HepG2 (cell line): ENCODE results near the gene MAMSTR. TPM values are rescaled to one million over a fixed set of nuclear protein-coding genes. Genes with fewer than 3 reads are reported as not detected.

Experiments used
- HNRNPUL1 ChIP-seq: fragments of 200-400 bp; formaldehyde crosslinking; IDR thresholded peaks from 2 replicates; pipeline ENCODE4 v1.6.1; 2017; ENCODE audit warnings: low read depth, mild to moderate bottlenecking, low read length, moderate library complexity
- HOXA9 ChIP-seq: sonication (generic); formaldehyde crosslinking; IDR thresholded peaks from 2 replicates; pipeline ENCODE4 v1.8.1; 2022; ENCODE audit warnings: missing genetic modification reagents, mild to moderate bottlenecking, moderate library complexity, borderline replicate concordance
- LBX2 ChIP-seq: sonication (generic); formaldehyde crosslinking; IDR thresholded peaks from 2 replicates; pipeline ENCODE4 v1.5.0; 2020; ENCODE audit warnings: missing genetic modification reagents, mild to moderate bottlenecking, borderline replicate concordance
- MYNN ChIP-seq: sonication (generic); formaldehyde crosslinking; IDR thresholded peaks from 2 replicates; pipeline ENCODE4 v1.4.0; 2020; ENCODE audit warnings: mild to moderate bottlenecking, low read depth, missing genetic modification reagents
- NAIF1 ChIP-seq: sonication (generic); formaldehyde crosslinking; IDR thresholded peaks from 2 replicates; pipeline ENCODE4 v1.5.0; 2020; ENCODE audit warnings: mild to moderate bottlenecking, missing genetic modification reagents, borderline replicate concordance
- NFE2 ChIP-seq: sonication (generic); formaldehyde crosslinking; IDR thresholded peaks from 2 replicates; pipeline ENCODE4 v1.4.0; 2020; ENCODE audit warnings: missing genetic modification reagents
- SALL1 ChIP-seq: sonication (generic); formaldehyde crosslinking; IDR thresholded peaks from 2 replicates; pipeline ENCODE4 v1.8.0; 2022; ENCODE audit warnings: mild to moderate bottlenecking, missing genetic modification reagents
- SRSF1 ChIP-seq: fragments of 200-400 bp; formaldehyde crosslinking; optimal IDR thresholded peaks from 2 replicates; pipeline ENCODE3; 2017; ENCODE audit warnings: mild to moderate bottlenecking, low read depth, low read length, moderate library complexity
- TBL1XR1 ChIP-seq: fragments of 150-350 bp; IDR thresholded peaks from 2 replicates; pipeline ENCODE4 v1.6.1; 2014; ENCODE audit warnings: borderline replicate concordance, low read length; ENCODE audit not compliant: partially characterized antibody
- TEAD3 ChIP-seq: optimal IDR thresholded peaks from 2 replicates; pipeline ENCODE3; 2016; ENCODE audit warnings: borderline replicate concordance
- ZFP41 ChIP-seq: sonication (generic); formaldehyde crosslinking; IDR thresholded peaks from 2 replicates; pipeline ENCODE4 v1.4.0; 2020; ENCODE audit warnings: mild to moderate bottlenecking, missing genetic modification reagents, borderline replicate concordance
- ZFY ChIP-seq: sonication (generic); formaldehyde crosslinking; IDR thresholded peaks from 2 replicates; pipeline ENCODE4 v1.4.0; 2020; ENCODE audit warnings: missing genetic modification reagents
- ZNF264 ChIP-seq: sonication (generic); formaldehyde crosslinking; IDR thresholded peaks from 2 replicates; pipeline ENCODE4 v1.4.0; 2020; ENCODE audit warnings: missing genetic modification reagents
- ZNF280B ChIP-seq: sonication (generic); formaldehyde crosslinking; IDR thresholded peaks from 2 replicates; pipeline ENCODE4 v1.5.0; 2020; ENCODE audit warnings: missing genetic modification reagents, mild to moderate bottlenecking, borderline replicate concordance
- ZNF383 ChIP-seq: sonication (generic); formaldehyde crosslinking; IDR thresholded peaks from 2 replicates; pipeline ENCODE4 v1.4.0; 2020; ENCODE audit warnings: missing genetic modification reagents, mild to moderate bottlenecking, borderline replicate concordance
- ZNF431 ChIP-seq: sonication (generic); formaldehyde crosslinking; IDR thresholded peaks from 2 replicates; pipeline ENCODE4 v1.9.0; 2022; ENCODE audit warnings: missing genetic modification reagents, low read depth, mild to moderate bottlenecking, borderline replicate concordance
- ZNF652 ChIP-seq: IDR thresholded peaks from 2 replicates; pipeline ENCODE4 v1.6.1; 2016; ENCODE audit warnings: low read depth, borderline replicate concordance
- polyA plus RNA-seq, 8 experiments: library from polyadenylated mRNA; depleted of rRNA in 3 of 8; stranded (reverse) in 7 of 8; unstranded in 1 of 8; fragments of >200 nt; fragmentation: Illumina TruSeq in 4 of 8; extraction: Trizol in 4 of 8; gene quantifications; 2 replicates each; pipeline versions ENCODE4 v1.2.1 to v1.2.3, GENCODE V29; 2011 to 2016; ENCODE audit warnings: low read depth in 4 of 8, missing spikeins in 1 of 8, mixed read lengths in 1 of 8; ENCODE audit not compliant: insufficient read depth in 1 of 8
- total RNA-seq, 5 experiments: library from RNA; depleted of rRNA; stranded (reverse); fragments of >200 nt; fragmentation: Illumina TruSeq; extraction: Trizol; gene quantifications; 2 replicates each; pipeline ENCODE4 v1.2.3, GENCODE V29; 2016; ENCODE audit warnings: low read depth in 1 of 5
- TF ChIP-seq, protein P1 (sequence below): sonication (generic); formaldehyde crosslinking; IDR thresholded peaks from 2 replicates; pipeline ENCODE4 v1.4.0; 2020; ENCODE audit warnings: missing genetic modification reagents, borderline replicate concordance
- TF ChIP-seq, protein P2 (sequence below): sonication (generic); formaldehyde crosslinking; IDR thresholded peaks from 2 replicates; pipeline ENCODE4 v1.5.0; 2020; ENCODE audit warnings: mild to moderate bottlenecking, missing genetic modification reagents
- TF ChIP-seq, protein P3 (sequence below), 2 experiments: sonication (generic) in 1 of 2; formaldehyde crosslinking in 1 of 2; IDR thresholded peaks; 2 replicates each; pipeline versions ENCODE4 v1.4.0 to v1.6.1; 2018 to 2020; ENCODE audit warnings: missing genetic modification reagents in 2 of 2, borderline replicate concordance in 1 of 2, low read depth in 1 of 2, mild to moderate bottlenecking in 1 of 2, missing biosample characterization in 1 of 2

The MAMSTR gene
- total and polyA plus RNA-seq, 2 of the 13 experiments (the other 11 are each of a cell fraction or from before 2014, with no cell fraction given), result 2.2 to 2.4 TPM

DNA sequence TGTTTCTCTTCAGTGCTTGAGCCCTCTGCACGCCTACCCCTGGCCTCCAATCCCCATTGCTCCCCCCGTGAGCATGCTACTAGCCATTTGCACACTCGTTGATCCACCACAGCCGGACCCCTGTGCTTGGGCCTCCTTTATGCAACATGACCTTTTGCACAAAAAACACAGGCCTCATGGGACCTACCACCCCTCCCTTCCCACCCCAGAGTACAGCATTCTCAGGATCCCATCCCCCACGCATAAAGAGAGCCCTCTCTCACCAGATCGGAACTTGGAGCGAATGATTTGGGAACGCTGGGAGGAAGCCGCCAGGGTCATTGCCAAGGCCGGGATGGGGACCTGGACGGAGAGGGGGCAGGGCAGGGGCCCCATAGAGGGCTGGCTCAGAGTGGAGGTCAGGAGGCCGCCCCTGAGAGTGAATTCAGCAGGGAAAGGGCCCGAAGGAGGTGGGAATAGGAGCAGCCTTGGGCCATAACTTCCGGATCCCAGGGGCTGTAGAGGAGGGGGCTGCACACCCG is 754 bp downstream of the MAMSTR start (continued):
- peak; percentile 21 for TF ChIP-seq SRSF1
- TF ChIP-seq ZFY (CRISPR knock-in tag), result peak; percentile 73
- TF ChIP-seq NAIF1 (CRISPR knock-in tag), result no peak
- no peak for TF ChIP-seq ZNF280B
- peak; percentile 4; the same call in 1 of the 2 replicates for TF ChIP-seq ZNF431 (CRISPR knock-in tag)
- no peak for TF ChIP-seq MYNN
- TF ChIP-seq SALL1 (CRISPR knock-in tag), result peak; percentile 72; the same call in 1 of the 2 replicates
- peak; percentile 95 for TF ChIP-seq TBL1XR1
- no peak for TF ChIP-seq HOXA9
- no peak for TF ChIP-seq LBX2 (CRISPR knock-in tag)
- TF ChIP-seq, protein P1, sequence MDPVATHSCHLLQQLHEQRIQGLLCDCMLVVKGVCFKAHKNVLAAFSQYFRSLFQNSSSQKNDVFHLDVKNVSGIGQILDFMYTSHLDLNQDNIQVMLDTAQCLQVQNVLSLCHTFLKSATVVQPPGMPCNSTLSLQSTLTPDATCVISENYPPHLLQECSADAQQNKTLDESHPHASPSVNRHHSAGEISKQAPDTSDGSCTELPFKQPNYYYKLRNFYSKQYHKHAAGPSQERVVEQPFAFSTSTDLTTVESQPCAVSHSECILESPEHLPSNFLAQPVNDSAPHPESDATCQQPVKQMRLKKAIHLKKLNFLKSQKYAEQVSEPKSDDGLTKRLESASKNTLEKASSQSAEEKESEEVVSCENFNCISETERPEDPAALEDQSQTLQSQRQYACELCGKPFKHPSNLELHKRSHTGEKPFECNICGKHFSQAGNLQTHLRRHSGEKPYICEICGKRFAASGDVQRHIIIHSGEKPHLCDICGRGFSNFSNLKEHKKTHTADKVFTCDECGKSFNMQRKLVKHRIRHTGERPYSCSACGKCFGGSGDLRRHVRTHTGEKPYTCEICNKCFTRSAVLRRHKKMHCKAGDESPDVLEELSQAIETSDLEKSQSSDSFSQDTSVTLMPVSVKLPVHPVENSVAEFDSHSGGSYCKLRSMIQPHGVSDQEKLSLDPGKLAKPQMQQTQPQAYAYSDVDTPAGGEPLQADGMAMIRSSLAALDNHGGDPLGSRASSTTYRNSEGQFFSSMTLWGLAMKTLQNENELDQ (CRISPR knock-in tag), result no peak
- TF ChIP-seq HNRNPUL1, result no peak
- no peak for TF ChIP-seq ZNF652
- TF ChIP-seq ZFP41, result no peak
- TF ChIP-seq ZNF383 (CRISPR knock-in tag), result no peak
- TF ChIP-seq, protein P2, sequence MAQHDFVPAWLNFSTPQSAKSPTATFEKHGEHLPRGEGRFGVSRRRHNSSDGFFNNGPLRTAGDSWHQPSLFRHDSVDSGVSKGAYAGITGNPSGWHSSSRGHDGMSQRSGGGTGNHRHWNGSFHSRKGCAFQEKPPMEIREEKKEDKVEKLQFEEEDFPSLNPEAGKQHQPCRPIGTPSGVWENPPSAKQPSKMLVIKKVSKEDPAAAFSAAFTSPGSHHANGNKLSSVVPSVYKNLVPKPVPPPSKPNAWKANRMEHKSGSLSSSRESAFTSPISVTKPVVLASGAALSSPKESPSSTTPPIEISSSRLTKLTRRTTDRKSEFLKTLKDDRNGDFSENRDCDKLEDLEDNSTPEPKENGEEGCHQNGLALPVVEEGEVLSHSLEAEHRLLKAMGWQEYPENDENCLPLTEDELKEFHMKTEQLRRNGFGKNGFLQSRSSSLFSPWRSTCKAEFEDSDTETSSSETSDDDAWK (CRISPR knock-in tag), result no peak
- no peak; the same call in 1 of the 2 replicates for TF ChIP-seq ZNF264 (CRISPR knock-in tag)
- no peak for TF ChIP-seq NFE2 (CRISPR knock-in tag)
- TF ChIP-seq, protein P3, sequence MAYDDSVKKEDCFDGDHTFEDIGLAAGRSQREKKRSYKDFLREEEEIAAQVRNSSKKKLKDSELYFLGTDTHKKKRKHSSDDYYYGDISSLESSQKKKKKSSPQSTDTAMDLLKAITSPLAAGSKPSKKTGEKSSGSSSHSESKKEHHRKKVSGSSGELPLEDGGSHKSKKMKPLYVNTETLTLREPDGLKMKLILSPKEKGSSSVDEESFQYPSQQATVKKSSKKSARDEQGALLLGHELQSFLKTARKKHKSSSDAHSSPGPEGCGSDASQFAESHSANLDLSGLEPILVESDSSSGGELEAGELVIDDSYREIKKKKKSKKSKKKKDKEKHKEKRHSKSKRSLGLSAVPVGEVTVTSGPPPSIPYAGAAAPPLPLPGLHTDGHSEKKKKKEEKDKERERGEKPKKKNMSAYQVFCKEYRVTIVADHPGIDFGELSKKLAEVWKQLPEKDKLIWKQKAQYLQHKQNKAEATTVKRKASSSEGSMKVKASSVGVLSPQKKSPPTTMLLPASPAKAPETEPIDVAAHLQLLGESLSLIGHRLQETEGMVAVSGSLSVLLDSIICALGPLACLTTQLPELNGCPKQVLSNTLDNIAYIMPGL (CRISPR knock-in tag; IDR thresholded peaks at IDR 0.05; ENCODE audit: borderline replicate concordance in 1 of 2, low read depth in 1 of 2), result peak in 1 of 2 experiments; percentile 54; a peak in 1 of 4 replicates
- peak; percentile 70 for TF ChIP-seq TEAD3 (CRISPR knock-in tag)
